GM12878 (cell line): ENCODE data around the gene CFAP92. TPM values are rescaled to one million over a fixed set of nuclear protein-coding genes. Genes with fewer than 3 reads are reported as not detected.

Experiments
- ATF7 ChIP-seq: fragments of 450-650 bp; IDR thresholded peaks from 2 replicates; pipeline ENCODE4 v1.6.1; 2016; ENCODE audit warnings: low read depth, mild to moderate bottlenecking
- BCL11A ChIP-seq: IDR thresholded peaks from 2 replicates; pipeline ENCODE4 v1.6.1; 2011; ENCODE audit warnings: low read depth, low read length
- E2F4 ChIP-seq: IDR thresholded peaks from 2 replicates; pipeline ENCODE4 v1.6.1; 2012; ENCODE audit warnings: low read depth, low read length, improper control_type of control experiment
- FOXM1 ChIP-seq: IDR thresholded peaks from 2 replicates; pipeline ENCODE4 v1.6.1; 2012; ENCODE audit warnings: low read depth, mild to moderate bottlenecking, inconsistent platforms, low read length, moderate library complexity
- HDAC2 ChIP-seq: fragments of 200-600 bp; sonication (generic); IDR thresholded peaks from 2 replicates; pipeline ENCODE4 v1.6.1; 2017
- MLLT1 ChIP-seq: fragments of 450-650 bp; IDR thresholded peaks from 2 replicates; pipeline ENCODE4 v1.6.1; 2016; ENCODE audit warnings: mild to moderate bottlenecking
- POLR2A ChIP-seq: IDR thresholded peaks from 2 replicates; pipeline ENCODE4 v1.6.1; 2011; ENCODE audit warnings: low read depth, mild to moderate bottlenecking, low read length
- SMAD5 ChIP-seq: IDR thresholded peaks from 2 replicates; pipeline ENCODE4 v1.6.1; 2016; ENCODE audit warnings: antibody characterized with exemption, low read depth
- ZBTB11 ChIP-seq: fragments of 450-650 bp; formaldehyde crosslinking; IDR thresholded peaks from 2 replicates; pipeline ENCODE4 v1.5.0; 2022; ENCODE audit warnings: mild to moderate bottlenecking, missing genetic modification characterization
- ZBTB4 ChIP-seq: fragments of 450-650 bp; formaldehyde crosslinking; IDR thresholded peaks from 2 replicates; pipeline ENCODE4 v1.4.0; 2022; ENCODE audit warnings: mild to moderate bottlenecking, moderate library complexity
- polyA plus RNA-seq, 11 experiments: library from polyadenylated mRNA; depleted of rRNA in 4 of 11; unstranded in 6 of 11; stranded (reverse) in 5 of 11; fragments of >200 nt; fragmentation: Nextera tagmentation in 4 of 11; fragmentation: Illumina TruSeq in 1 of 11; extraction: Ambion mirVana in 4 of 11; extraction: Trizol in 1 of 11; gene quantifications; 1 replicate in 1 of 11; 2 replicates in 10 of 11; pipeline versions ENCODE4 v1.2.1 to v1.2.3, GENCODE V29; 2011 to 2016; ENCODE audit warnings: inconsistent platforms in 2 of 11, missing spikeins in 2 of 11, low read depth in 1 of 11
- total RNA-seq, 4 experiments: library from RNA; depleted of rRNA in 3 of 4; stranded (reverse); fragments of >200 nt in 3 of 4; fragmentation: Illumina TruSeq in 1 of 4; extraction: Trizol in 1 of 4; gene quantifications; 2 replicates each; pipeline versions ENCODE4 v1.2.1 to v1.2.3, GENCODE V29; 2013 to 2021
- TF ChIP-seq, protein P1 (sequence below): IDR thresholded peaks from 2 replicates; pipeline ENCODE4 v1.6.1; 2012; ENCODE audit warnings: low read length, inconsistent platforms

CFAP92 gene
- total and polyA plus RNA-seq, 10 of the 15 experiments (the other 5 are each of a cell fraction or from before 2014, with no cell fraction given), result 0.05 to 0.52 (median 0.14) TPM; not detected in 7

DNA sequence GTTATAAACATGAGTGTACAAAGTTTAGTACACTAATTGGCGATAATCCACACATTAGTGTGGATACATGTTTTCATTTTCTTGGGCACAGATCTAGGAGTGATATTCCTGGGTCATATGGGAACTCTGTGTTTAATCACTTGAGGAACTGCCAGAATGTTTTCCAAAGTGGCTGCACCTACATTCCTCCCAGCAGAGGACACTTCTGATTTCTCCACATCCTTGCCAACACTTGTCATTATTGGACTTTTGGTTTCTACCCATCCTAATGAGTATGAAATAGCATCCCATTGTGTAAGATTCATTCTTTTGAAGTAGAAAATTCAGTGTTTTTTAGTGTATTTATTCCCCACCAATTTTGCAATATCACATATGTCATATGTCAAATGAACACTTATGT, 53.6 kb downstream of the CFAP92 start (continued):
- TF ChIP-seq ZBTB4 (CRISPR knock-in tag) (no peak), HDAC2 (no peak), MLLT1 (no peak), SMAD5 (no peak), BCL11A (no peak), ATF7 (no peak), POLR2A (no peak), ZBTB11 (CRISPR knock-in tag) (no peak), E2F4 (no peak), FOXM1 (no peak)
- TF ChIP-seq, protein P1, sequence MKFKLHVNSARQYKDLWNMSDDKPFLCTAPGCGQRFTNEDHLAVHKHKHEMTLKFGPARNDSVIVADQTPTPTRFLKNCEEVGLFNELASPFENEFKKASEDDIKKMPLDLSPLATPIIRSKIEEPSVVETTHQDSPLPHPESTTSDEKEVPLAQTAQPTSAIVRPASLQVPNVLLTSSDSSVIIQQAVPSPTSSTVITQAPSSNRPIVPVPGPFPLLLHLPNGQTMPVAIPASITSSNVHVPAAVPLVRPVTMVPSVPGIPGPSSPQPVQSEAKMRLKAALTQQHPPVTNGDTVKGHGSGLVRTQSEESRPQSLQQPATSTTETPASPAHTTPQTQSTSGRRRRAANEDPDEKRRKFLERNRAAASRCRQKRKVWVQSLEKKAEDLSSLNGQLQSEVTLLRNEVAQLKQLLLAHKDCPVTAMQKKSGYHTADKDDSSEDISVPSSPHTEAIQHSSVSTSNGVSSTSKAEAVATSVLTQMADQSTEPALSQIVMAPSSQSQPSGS, result no peak
